Liver (tissue), 9 donors: ENCODE measurements around the gene MS4A7. TPM values are rescaled to one million over a fixed set of nuclear protein-coding genes. Genes with fewer than 3 reads are reported as not detected.

ENCODE experiments used
- DNase-seq: peaks from one replicate; pipeline ENCODE4 v3.0.0-alpha.2; 2017; ENCODE audit warnings: low spot score
- H3K27ac ChIP-seq, 2 donors: one replicate each; pipeline ENCODE4 v1.7.0; 2013; ENCODE audit warnings: inconsistent platforms in 2 of 2, low read length in 2 of 2, control low read depth in 1 of 2, low read depth in 1 of 2, mild to moderate bottlenecking in 1 of 2
- H3K27me3 ChIP-seq, 4 donors: one replicate each; pipeline versions ENCODE4 v1.6.1 to v1.7.0; 2013; ENCODE audit warnings: low read length in 3 of 4, inconsistent platforms in 1 of 4, mild to moderate bottlenecking in 1 of 4, moderate library complexity in 1 of 4; ENCODE audit not compliant: control insufficient read depth in 4 of 4, insufficient read depth in 4 of 4
- H3K36me3 ChIP-seq, 4 donors: one replicate each; pipeline versions ENCODE4 v1.6.1 to v1.7.0; 2013; ENCODE audit warnings: low read length in 3 of 4, mild to moderate bottlenecking in 3 of 4, low read depth in 1 of 4, moderate library complexity in 1 of 4; ENCODE audit not compliant: control insufficient read depth in 4 of 4, insufficient read depth in 3 of 4
- H3K4me1 ChIP-seq, 4 donors: one replicate each; pipeline versions ENCODE4 v1.6.1 to v1.7.0; 2013; ENCODE audit warnings: low read length in 3 of 4, mild to moderate bottlenecking in 3 of 4, moderate library complexity in 1 of 4; ENCODE audit not compliant: control insufficient read depth in 4 of 4, insufficient read depth in 4 of 4
- H3K4me3 ChIP-seq, 3 donors: one replicate each; pipeline versions ENCODE4 v1.6.1 to v1.7.0; 2013; ENCODE audit warnings: low read length in 3 of 3, control low read depth in 1 of 3, low read depth in 1 of 3, mild to moderate bottlenecking in 1 of 3
- H3K9ac ChIP-seq, 2 donors: one replicate each; pipeline ENCODE4 v1.7.0; 2013; ENCODE audit warnings: low read length in 2 of 2, mild to moderate bottlenecking in 2 of 2, moderate library complexity in 2 of 2, control low read depth in 1 of 2, low read depth in 1 of 2
- H3K9me3 ChIP-seq, 4 donors: one replicate each; pipeline versions ENCODE4 v1.6.1 to v1.7.0; 2013; ENCODE audit warnings: low read length in 3 of 4; ENCODE audit not compliant: control insufficient read depth in 4 of 4
- EGR1 ChIP-seq, 2 donors: IDR thresholded peaks; 2 replicates each; pipeline ENCODE4 v1.6.1; 2016 to 2018; ENCODE audit warnings: antibody characterized with exemption in 2 of 2, low read depth in 2 of 2
- FOXA2 ChIP-seq: IDR thresholded peaks from 2 replicates; pipeline ENCODE4 v1.6.1; 2016; ENCODE audit warnings: antibody characterized with exemption
- HNF4A ChIP-seq, 2 donors: conservative IDR thresholded peaks; 2 replicates each; pipeline ENCODE4 v1.6.1; 2016; ENCODE audit warnings: antibody characterized with exemption in 2 of 2, mild to moderate bottlenecking in 2 of 2
- HNF4G ChIP-seq: IDR thresholded peaks from 2 replicates; pipeline ENCODE4 v1.6.1; 2016; ENCODE audit warnings: antibody characterized with exemption
- JUND ChIP-seq, 2 donors: IDR thresholded peaks; 2 replicates each; pipeline ENCODE4 v1.6.1; 2016; ENCODE audit warnings: antibody characterized with exemption in 2 of 2
- NR2F2 ChIP-seq: IDR thresholded peaks from 2 replicates; pipeline ENCODE4 v1.6.1; 2016; ENCODE audit warnings: antibody characterized with exemption
- RAD21 ChIP-seq, 2 donors: IDR thresholded peaks; 2 replicates each; pipeline ENCODE4 v1.6.1; 2016; ENCODE audit warnings: antibody characterized with exemption in 2 of 2, mild to moderate bottlenecking in 2 of 2
- RXRA ChIP-seq, 2 donors: IDR thresholded peaks; 2 replicates each; pipeline ENCODE4 v1.6.1; 2017 to 2018; ENCODE audit warnings: antibody characterized with exemption in 2 of 2, mild to moderate bottlenecking in 1 of 2
- SP1 ChIP-seq: IDR thresholded peaks from 2 replicates; pipeline ENCODE4 v1.6.1; 2018; ENCODE audit warnings: antibody characterized with exemption, mild to moderate bottlenecking
- TAF1 ChIP-seq: conservative IDR thresholded peaks from 2 replicates; pipeline ENCODE4 v1.6.1; 2016; ENCODE audit warnings: antibody characterized with exemption, mild to moderate bottlenecking
- YY1 ChIP-seq: IDR thresholded peaks from 2 replicates; pipeline ENCODE4 v1.6.1; 2016; ENCODE audit warnings: antibody characterized with exemption, mild to moderate bottlenecking
- WGBS: extraction: QIAGEN DNeasy Blood & Tissue Kit; methylation state at CpG from one replicate; pipeline ENCODE4 v1.1.7; 2013; 5-methylcytosine and 5-hydroxymethylcytosine counted together
- polyA plus RNA-seq, 2 donors: library from polyadenylated mRNA; stranded (reverse) in 1 of 2; unstranded in 1 of 2; fragments of 200-250 nt in 1 of 2; fragments of >200 nt in 1 of 2; fragmentation: Nextera tagmentation in 1 of 2; extraction: Ambion mirVana in 1 of 2; gene quantifications; one replicate each; pipeline versions ENCODE4 v1.2.1 to v1.2.3, GENCODE V29; 2013 to 2015
- total RNA-seq, 2 donors: library from RNA; depleted of rRNA; stranded (reverse); fragments of >200 nt; gene quantifications; one replicate each; pipeline ENCODE4 v1.2.3, GENCODE V29; 2014
- TF ChIP-seq, protein P1 (sequence below): IDR thresholded peaks from 2 replicates; pipeline ENCODE4 v1.6.1; 2016; ENCODE audit warnings: antibody characterized with exemption
- TF ChIP-seq, protein P2 (sequence below): IDR thresholded peaks from 2 replicates; pipeline ENCODE4 v1.6.1; 2016; ENCODE audit warnings: antibody characterized with exemption
- TF ChIP-seq, protein P3 (sequence below): fragments of 150-350 bp; IDR thresholded peaks from 2 replicates; pipeline ENCODE4 v1.5.1; 2017; ENCODE audit warnings: improper control_type of control experiment, low read depth, low read length; ENCODE audit not compliant: missing input control
- donor health status: healthy.
- donor health status: healthy.
- donor health status: healthy.
- donor health status: healthy.
- donor health status: healthy.

Gene MS4A7, protein sequence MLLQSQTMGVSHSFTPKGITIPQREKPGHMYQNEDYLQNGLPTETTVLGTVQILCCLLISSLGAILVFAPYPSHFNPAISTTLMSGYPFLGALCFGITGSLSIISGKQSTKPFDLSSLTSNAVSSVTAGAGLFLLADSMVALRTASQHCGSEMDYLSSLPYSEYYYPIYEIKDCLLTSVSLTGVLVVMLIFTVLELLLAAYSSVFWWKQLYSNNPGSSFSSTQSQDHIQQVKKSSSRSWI
- total RNA-seq = 10 to 100 TPM; 32.0 to 50.0 TPM
- 10 to 100 TPM; 16.3 to 25.1 TPM for polyA plus RNA-seq

DNA sequence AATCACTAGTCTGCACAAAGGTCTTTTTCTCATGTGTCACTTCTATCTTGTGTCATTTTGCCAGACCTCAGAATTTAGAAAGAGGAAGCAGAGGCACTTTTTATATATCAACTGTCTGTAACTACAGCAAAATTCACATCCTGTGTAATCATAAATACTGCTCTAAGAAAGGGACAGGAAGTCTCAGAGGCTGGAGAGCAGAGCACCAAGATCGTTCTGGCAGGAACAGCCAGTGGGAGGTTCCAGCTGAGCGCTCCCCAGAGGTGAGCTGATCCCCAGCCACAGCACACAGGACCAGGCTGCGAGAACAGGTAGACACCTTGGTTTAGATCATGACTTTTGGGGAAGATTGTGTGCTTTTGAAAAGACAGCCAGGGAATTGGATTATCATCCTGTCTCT lies at the start of gene MS4A7:
Gene MS4A7, plus strand, starts transcription at position 179 of the 400 bp plus-strand sequence. CDS start 4,610 bp downstream, outside the sequence.
- DNase-seq = peak; percentile 35
- 41% methylated on average over 3 of the region's 3 CpGs for WGBS
- H3K4me1 ChIP-seq = no peaks in the 10 kb centered on the region
- peaks cover 0 to 3% (median 0%) of the 10 kb centered on the region in 4 donors for H3K27me3 ChIP-seq
- H3K9me3 ChIP-seq = no peaks in the 10 kb centered on the region
- no peak within 1 kb of the TSS for H3K4me3 ChIP-seq
- H3K36me3 ChIP-seq = no peaks in the 10 kb centered on the region
- H3K9ac ChIP-seq = no peak within 1 kb of the TSS
- peak within 1 kb of the TSS; percentile 3 to 50 for H3K27ac ChIP-seq
- TF ChIP-seq TAF1 = peak; percentile 43
- no peak for TF ChIP-seq RAD21 (IDR thresholded peaks at IDR 0.05)

DNA sequence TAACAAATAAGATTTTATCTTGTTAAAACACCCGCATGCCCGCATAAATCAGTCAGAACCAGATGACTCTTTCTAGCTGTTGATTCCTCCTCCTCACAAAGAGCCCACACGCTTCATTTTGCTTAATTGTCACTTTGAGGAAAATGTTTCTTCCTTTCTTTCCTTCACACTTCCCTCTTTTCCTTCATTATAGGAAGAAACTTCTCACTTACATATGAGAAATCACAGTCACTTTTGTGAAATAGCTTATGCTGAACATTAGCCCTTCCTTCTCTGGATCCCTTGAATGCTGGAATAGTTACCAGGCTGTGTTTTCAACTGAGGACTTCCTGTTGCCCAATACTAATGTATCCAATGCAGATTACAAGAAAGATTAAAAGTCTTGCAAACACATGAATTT lies 45.5 kb upstream of the MS4A7 start:
- no peak overlapping the region for H3K27ac ChIP-seq
- WGBS = 25% methylated on average over 3 of the region's 3 CpGs
- DNase-seq = no peak
- H3K36me3 ChIP-seq = no peaks in the 10 kb centered on the region
- H3K4me3 ChIP-seq = no peak overlapping the region
- TF ChIP-seq HNF4G (no peak), NR2F2 (no peak), HNF4A (conservative IDR thresholded peaks at IDR 0.05) (no peak), JUND (IDR thresholded peaks at IDR 0.05) (no peak), SP1 (no peak), YY1 (no peak), RXRA (IDR thresholded peaks at IDR 0.05) (no peak), EGR1 (IDR thresholded peaks at IDR 0.05; ENCODE audit: low read depth in 2 of 2) (no peak), TAF1 (no peak)
- TF ChIP-seq, protein P1, sequence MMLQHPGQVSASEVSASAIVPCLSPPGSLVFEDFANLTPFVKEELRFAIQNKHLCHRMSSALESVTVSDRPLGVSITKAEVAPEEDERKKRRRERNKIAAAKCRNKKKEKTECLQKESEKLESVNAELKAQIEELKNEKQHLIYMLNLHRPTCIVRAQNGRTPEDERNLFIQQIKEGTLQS = no peak
- TF ChIP-seq, protein P2, sequence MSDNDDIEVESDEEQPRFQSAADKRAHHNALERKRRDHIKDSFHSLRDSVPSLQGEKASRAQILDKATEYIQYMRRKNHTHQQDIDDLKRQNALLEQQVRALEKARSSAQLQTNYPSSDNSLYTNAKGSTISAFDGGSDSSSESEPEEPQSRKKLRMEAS = no peak
- H3K27me3 ChIP-seq = no peaks in the 10 kb centered on the region
- no peaks in the 10 kb centered on the region for H3K9me3 ChIP-seq
- no peak overlapping the region for H3K9ac ChIP-seq
- H3K4me1 ChIP-seq = no peaks in the 10 kb centered on the region

DNA sequence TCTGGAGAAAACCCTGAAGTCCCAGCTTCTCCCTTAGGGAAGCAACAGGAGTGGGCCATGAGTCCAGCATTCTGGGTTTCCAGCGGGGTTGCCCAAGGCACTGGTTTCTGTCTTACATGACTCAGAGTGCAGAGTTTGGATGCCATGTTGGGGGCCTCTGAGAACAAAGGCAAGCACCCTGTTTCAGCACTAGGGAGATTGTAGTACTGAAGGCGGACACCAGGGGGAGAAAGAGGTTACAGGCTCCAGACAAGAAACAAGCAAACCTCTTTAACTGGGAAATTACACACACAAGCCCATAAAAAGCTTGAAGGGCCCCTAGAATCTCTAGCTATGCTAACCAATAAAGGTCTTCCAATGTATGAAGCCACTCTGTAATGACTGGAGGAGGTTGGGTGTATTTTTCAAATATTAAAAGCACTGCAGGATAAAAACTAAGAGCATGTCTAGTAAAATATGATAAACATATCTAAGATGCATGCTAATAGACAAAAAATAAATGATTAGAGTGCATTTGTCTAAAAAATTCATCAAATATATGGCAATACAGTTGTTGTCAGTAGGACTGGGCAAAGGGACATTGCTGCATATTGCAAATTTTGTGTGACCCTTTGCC lies 44.2 kb upstream of the MS4A7 start:
- Histone ChIP-seq H3K4me1 (no peaks in the 10 kb centered on the region), H3K36me3 (no peaks in the 10 kb centered on the region), H3K4me3 (no peak overlapping the region), H3K27ac (no peak overlapping the region), H3K9me3 (no peaks in the 10 kb centered on the region), H3K27me3 (no peaks in the 10 kb centered on the region), H3K9ac (no peak overlapping the region)
- TF ChIP-seq FOXA2 (no peak), RAD21 (IDR thresholded peaks at IDR 0.05) (peak; percentile 52 to 70)
- TF ChIP-seq, protein P3, sequence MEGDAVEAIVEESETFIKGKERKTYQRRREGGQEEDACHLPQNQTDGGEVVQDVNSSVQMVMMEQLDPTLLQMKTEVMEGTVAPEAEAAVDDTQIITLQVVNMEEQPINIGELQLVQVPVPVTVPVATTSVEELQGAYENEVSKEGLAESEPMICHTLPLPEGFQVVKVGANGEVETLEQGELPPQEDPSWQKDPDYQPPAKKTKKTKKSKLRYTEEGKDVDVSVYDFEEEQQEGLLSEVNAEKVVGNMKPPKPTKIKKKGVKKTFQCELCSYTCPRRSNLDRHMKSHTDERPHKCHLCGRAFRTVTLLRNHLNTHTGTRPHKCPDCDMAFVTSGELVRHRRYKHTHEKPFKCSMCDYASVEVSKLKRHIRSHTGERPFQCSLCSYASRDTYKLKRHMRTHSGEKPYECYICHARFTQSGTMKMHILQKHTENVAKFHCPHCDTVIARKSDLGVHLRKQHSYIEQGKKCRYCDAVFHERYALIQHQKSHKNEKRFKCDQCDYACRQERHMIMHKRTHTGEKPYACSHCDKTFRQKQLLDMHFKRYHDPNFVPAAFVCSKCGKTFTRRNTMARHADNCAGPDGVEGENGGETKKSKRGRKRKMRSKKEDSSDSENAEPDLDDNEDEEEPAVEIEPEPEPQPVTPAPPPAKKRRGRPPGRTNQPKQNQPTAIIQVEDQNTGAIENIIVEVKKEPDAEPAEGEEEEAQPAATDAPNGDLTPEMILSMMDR = peak; percentile 67
- DNase-seq = peak; percentile 72
- 13% methylated on average over 2 of the region's 2 CpGs for WGBS
